ENCODE measurements around the gene RPS27.

GRCh38 chr1:154006136-154006535 is 15.6 kb downstream of the RPS27 start:
- TF ChIP-seq CTCF (IDR thresholded peaks at IDR 0.05; ENCODE audit: insufficient read depth, low read depth, low read length) (no peak), EZH2 (IDR thresholded peaks at IDR 0.05; ENCODE audit: insufficient read depth, low read length) (no peak)

Data from astrocyte (in vitro differentiated cells and primary cell).